DMS 273 treated with DMSO at 0.1 percent for 48 hours (cell line): Measurements from ENCODE around the gene FAM76A.
"Not testable (repeated sequence)": the region's sequence is repeated elsewhere in the genome, so short reads cannot be mapped to it uniquely, and the experiment has no call there.

Source experiments
- DNase-seq: peaks from one replicate; lab custom pipeline; 2025; lab: John Stamatoyannopoulos, UW

The FAM76A gene

GRCh38 chr1:27778056-27778455, 52.3 kb downstream of the FAM76A start:
- no peak for DNase-seq

- DNase-seq = no peak
Observed at GRCh38 chr1:27779122-27779521, 53.4 kb downstream of the FAM76A start.

- DNase-seq = no peak
Observed at GRCh38 chr1:27782950-27783349, 57.2 kb downstream of the FAM76A start.

GRCh38 chr1:27784700-27785099, 58.9 kb downstream of the FAM76A start:
- DNase-seq = no peak

GRCh38 chr1:27785781-27786455, 60.2 kb downstream of the FAM76A start:
- DNase-seq = no peak

GRCh38 chr1:27787895-27788294, 62.1 kb downstream of the FAM76A start:
- no peak for DNase-seq

- no peak for DNase-seq
Observed at GRCh38 chr1:27789540-27790041, 63.8 kb downstream of the FAM76A start.

- not testable (repeated sequence) for DNase-seq
Observed at GRCh38 chr1:27790270-27790669, 64.5 kb downstream of the FAM76A start.

- no peak for DNase-seq
Observed at GRCh38 chr1:27795601-27796000, 69.8 kb downstream of the FAM76A start.

- no peak for DNase-seq
Observed at GRCh38 chr1:27804791-27805190, 79.0 kb downstream of the FAM76A start.

GRCh38 chr1:27806758-27807157, 81.0 kb downstream of the FAM76A start:
- DNase-seq = no peak

GRCh38 chr1:27807385-27807784, 81.6 kb downstream of the FAM76A start:
- DNase-seq = no peak

GRCh38 chr1:27808131-27808530, 82.4 kb downstream of the FAM76A start:
- DNase-seq = not testable (repeated sequence)

- no peak for DNase-seq
Observed at GRCh38 chr1:27809883-27810282, 84.1 kb downstream of the FAM76A start.

GRCh38 chr1:27811741-27812500, 86.2 kb downstream of the FAM76A start:
- DNase-seq = no peak
